Transverse colon (tissue), 3 donors: ENCODE measurements around the gene VAC14.

Experiments
- CTCF ChIP-seq, 5 experiments: fragments of 200-600 bp in 3 of 5; fragments of 450-650 bp in 2 of 5; sonication (generic) in 3 of 5; IDR thresholded peaks; 1 replicate in 2 of 5; 2 replicates in 3 of 5; pipeline ENCODE4 v1.5.1; 2016 to 2017; ENCODE audit warnings: antibody characterized with exemption in 5 of 5, inconsistent platforms in 3 of 5, mild to moderate bottlenecking in 2 of 5, moderate library complexity in 1 of 5
- EP300 ChIP-seq: sonication (generic); formaldehyde crosslinking; IDR thresholded peaks from one replicate; pipeline ENCODE4 v1.6.1; 2017; ENCODE audit warnings: antibody characterized with exemption, low read depth
- POLR2A ChIP-seq: fragments of 450-650 bp; IDR thresholded peaks from one replicate; pipeline ENCODE4 v1.6.1; 2016; ENCODE audit warnings: antibody characterized with exemption, mild to moderate bottlenecking, moderate library complexity

GRCh38 chr16:70739389-70739788 lies 61.6 kb downstream of the VAC14 start:
- TF ChIP-seq CTCF (IDR thresholded peaks at IDR 0.05) (no peak), POLR2A (no peak), EP300 (no peak)
